ENCODE data around the gene METTL6.

- TF ChIP-seq CTCF (conservative IDR thresholded peaks at IDR 0.05), result no peak
- TF ChIP-seq ZFX (IDR thresholded peaks at IDR 0.05), result no peak
Observed at GRCh38 chr3:15475161-15475560, 47.8 kb upstream of the METTL6 start.

All from C4-2B (cell line).